Loucy (cell line): Measurements from ENCODE around the gene DUSP2.

Experiments
- H2AFZ ChIP-seq: fragments of 200-600 bp; sonication (generic); 2 replicates; pipeline ENCODE4 v1.6.0; 2016; ENCODE audit warnings: antibody characterized with exemption, mild to moderate bottlenecking, low read length, moderate library complexity
- H3F3A ChIP-seq: fragments of 200-600 bp; 2 replicates; pipeline ENCODE4 v1.6.0; 2016; ENCODE audit warnings: antibody characterized with exemption, low read depth, mild to moderate bottlenecking
- H3K27me3 ChIP-seq: fragments of 200-600 bp; sonication (generic); 2 replicates; pipeline ENCODE4 v1.6.1; 2014; ENCODE audit warnings: low read length, mild to moderate bottlenecking; ENCODE audit not compliant: insufficient read depth, poor library complexity, severe bottlenecking
- H3K36me3 ChIP-seq: fragments of 200-600 bp; sonication (generic); 2 replicates; pipeline ENCODE4 v1.6.1; 2016; ENCODE audit warnings: low read length; ENCODE audit not compliant: insufficient read depth
- H3K4me1 ChIP-seq: fragments of 200-600 bp; sonication (generic); 2 replicates; pipeline ENCODE4 v1.5.1; 2014; ENCODE audit warnings: low read length, mild to moderate bottlenecking; ENCODE audit not compliant: insufficient read depth, poor library complexity, severe bottlenecking
- H3K4me2 ChIP-seq: fragments of 200-600 bp; sonication (generic); 2 replicates; pipeline ENCODE4 v1.6.0; 2014; ENCODE audit warnings: antibody characterized with exemption, low read length, low read depth, mild to moderate bottlenecking; ENCODE audit not compliant: poor library complexity, severe bottlenecking
- H3K4me3 ChIP-seq: fragments of 200-600 bp; sonication (generic); 2 replicates; pipeline ENCODE4 v1.5.1; 2014; ENCODE audit warnings: low read length, mild to moderate bottlenecking, mixed read lengths; ENCODE audit not compliant: poor library complexity, severe bottlenecking
- H3K79me2 ChIP-seq: fragments of 200-600 bp; sonication (generic); 2 replicates; pipeline ENCODE4 v1.6.1; 2014; ENCODE audit warnings: low read length; ENCODE audit not compliant: insufficient read depth
- H3K9ac ChIP-seq: fragments of 200-600 bp; sonication (generic); 2 replicates; pipeline ENCODE4 v1.6.0; 2014; ENCODE audit warnings: mild to moderate bottlenecking, low read depth, low read length, moderate library complexity; ENCODE audit not compliant: poor library complexity, severe bottlenecking
- H3K9me2 ChIP-seq: fragments of 200-600 bp; sonication (generic); replicated peaks from 2 replicates; pipeline ENCODE4 v1.6.1; 2016; ENCODE audit warnings: low read depth, low read length, mixed read lengths
- H3K9me3 ChIP-seq: fragments of 200-600 bp; sonication (generic); 2 replicates; pipeline ENCODE4 v1.6.1; 2014; ENCODE audit warnings: mild to moderate bottlenecking, antibody characterized with exemption, low read length, low read depth; ENCODE audit not compliant: insufficient read depth
- H4K20me1 ChIP-seq: fragments of 200-600 bp; sonication (generic); 2 replicates; pipeline ENCODE4 v1.6.0; 2014; ENCODE audit warnings: antibody characterized with exemption, low read length, mild to moderate bottlenecking; ENCODE audit not compliant: insufficient read depth, poor library complexity, severe bottlenecking
- CTCF ChIP-seq: fragments of 200-600 bp; sonication (generic); conservative IDR thresholded peaks from 2 replicates; pipeline ENCODE4 v1.5.1; 2014; ENCODE audit warnings: mild to moderate bottlenecking, antibody characterized with exemption, low read length
- EZH2phosphoT487 ChIP-seq: fragments of 200-600 bp; IDR thresholded peaks from 2 replicates; pipeline ENCODE4 v1.6.1; 2018; ENCODE audit warnings: antibody characterized with exemption, mild to moderate bottlenecking, moderate library complexity, borderline replicate concordance

DUSP2 gene

GRCh38 chr2:96118698-96119388, 26.4 kb downstream of the DUSP2 start:
- no peak overlapping the region for H3K4me2 ChIP-seq
- H3K79me2 ChIP-seq = no peaks in the 10 kb centered on the region
- no peaks in the 10 kb centered on the region for H3F3A ChIP-seq
- H3K36me3 ChIP-seq = no peaks in the 10 kb centered on the region
- no peak overlapping the region for H2AFZ ChIP-seq
- no peak overlapping the region for H3K9ac ChIP-seq
- no peaks in the 10 kb centered on the region for H3K4me1 ChIP-seq
- TF ChIP-seq EZH2phosphoT487 = no peak
- no peak for TF ChIP-seq CTCF
- no peak overlapping the region for H3K4me3 ChIP-seq
- no peaks in the 10 kb centered on the region for H3K9me3 ChIP-seq
- H3K9me2 ChIP-seq = no peaks in the 10 kb centered on the region
- H4K20me1 ChIP-seq = no peaks in the 10 kb centered on the region
- H3K27me3 ChIP-seq = no peaks in the 10 kb centered on the region

- no peaks in the 10 kb centered on the region for H3K4me1 ChIP-seq
- no peaks in the 10 kb centered on the region for H3K36me3 ChIP-seq
- no peaks in the 10 kb centered on the region for H3K79me2 ChIP-seq
- H3K4me2 ChIP-seq = no peak overlapping the region
- H2AFZ ChIP-seq = no peak overlapping the region
- H3F3A ChIP-seq = no peaks in the 10 kb centered on the region
- TF ChIP-seq EZH2phosphoT487 (no peak), CTCF (no peak)
- no peak overlapping the region for H3K4me3 ChIP-seq
- no peaks in the 10 kb centered on the region for H3K9me2 ChIP-seq
- no peaks in the 10 kb centered on the region for H3K9me3 ChIP-seq
- H3K9ac ChIP-seq = no peak overlapping the region
- H4K20me1 ChIP-seq = no peaks in the 10 kb centered on the region
- H3K27me3 ChIP-seq = no peaks in the 10 kb centered on the region
These were observed 27.3 kb downstream of the DUSP2 start for GRCh38 chr2:96117701-96118588.

- Histone ChIP-seq H3K27me3 (no peaks in the 10 kb centered on the region), H3K9me2 (no peaks in the 10 kb centered on the region), H3K4me3 (no peak overlapping the region), H4K20me1 (no peaks in the 10 kb centered on the region), H3F3A (no peaks in the 10 kb centered on the region), H3K36me3 (no peaks in the 10 kb centered on the region), H2AFZ (no peak overlapping the region), H3K79me2 (no peaks in the 10 kb centered on the region), H3K9ac (no peak overlapping the region), H3K9me3 (no peaks in the 10 kb centered on the region), H3K4me2 (no peak overlapping the region), H3K4me1 (no peaks in the 10 kb centered on the region)
- no peak for TF ChIP-seq CTCF
- TF ChIP-seq EZH2phosphoT487 = no peak
These were observed 28.2 kb downstream of the DUSP2 start for GRCh38 chr2:96116879-96117533.
